Pancreas (tissue), 10 donors: ENCODE results near the gene C20orf141. TPM values are rescaled to one million over a fixed set of nuclear protein-coding genes. Genes with fewer than 3 reads are reported as not detected.

ENCODE experiments used
- ATAC-seq, 4 donors: fragments of 200-7000 bp; cut with Tn5 transposase; one replicate each; pipeline versions ENCODE4 v1.8.0 to v1.9.1; 2020; ENCODE audit warnings: mild to moderate bottlenecking in 4 of 4, moderate library complexity in 4 of 4
- DNase-seq, 6 donors: peaks; one replicate each; pipeline ENCODE4 v3.0.0-alpha.2; 2020
- FAIRE-seq: peaks from 2 replicates; lab custom pipeline; 2012; peaks lifted over from hg19 to GRCh38; lab: Jason Lieb, UNC
- H3K27ac ChIP-seq, 4 donors: fragments of 200-600 bp; sonication (generic); 1 replicate in 3 of 4; 2 replicates in 1 of 4; pipeline versions ENCODE4 v1.5.0 to v1.8.0; 2020
- H3K27me3 ChIP-seq, 4 donors: fragments of 200-600 bp; one replicate each; pipeline ENCODE4 v1.8.0; 2021
- H3K36me3 ChIP-seq, 3 donors: fragments of 200-600 bp; sonication (generic) in 1 of 3; one replicate each; pipeline versions ENCODE4 v1.5.0 to v1.8.0; 2020 to 2021
- H3K4me1 ChIP-seq, 3 donors: fragments of 200-600 bp; one replicate each; pipeline ENCODE4 v1.8.0; 2021
- H3K4me3 ChIP-seq, 4 donors: fragments of 200-600 bp; sonication (generic) in 2 of 4; one replicate each; pipeline versions ENCODE4 v1.5.0 to v1.8.0; 2020 to 2021
- H3K9me3 ChIP-seq, 4 donors: fragments of 200-600 bp; one replicate each; pipeline ENCODE4 v1.8.0; 2021
- CTCF ChIP-seq, 4 donors: fragments of 200-600 bp; sonication (generic) in 3 of 4; IDR thresholded peaks; one replicate each; pipeline versions ENCODE4 v1.5.0 to v1.8.0; 2021; ENCODE audit warnings: antibody characterized with exemption in 4 of 4
- WGBS, 2 donors: extraction: QIAGEN DNeasy Blood & Tissue Kit; methylation state at CpG; one replicate each; pipeline ENCODE4 v1.1.7; 2013; 5-methylcytosine and 5-hydroxymethylcytosine counted together
- intact Hi-C, 3 donors: fragments of 100-400 bp; cut with DNase I; formaldehyde crosslinking; loops; one replicate each; pipeline versions ENCODE4 v1.11.1 to v1.14.2; 2022
- polyA plus RNA-seq, 2 donors: library from polyadenylated mRNA; stranded (reverse); fragments of 200-250 nt; gene quantifications; one replicate each; pipeline ENCODE4 v1.2.3, GENCODE V29; 2013
- total RNA-seq, 6 donors: library from RNA; stranded (reverse); fragmentation: NEBNext Ultra II Directional in 4 of 6; extraction: Animal tissue kit (Norgen Biotek cat#: 25700) in 4 of 6; gene quantifications; one replicate each; pipeline versions ENCODE4 v1.2.1 to v1.2.4, GENCODE V29; 2021 to 2023
- donor health status: healthy with polysubstance abuse.
- donor health status: DM: no; HTN: no; CAD: no; lungs with moderate emphysema.
- donor health status: DM: no; HTN: no; CAD: no.
- donor health status: control.
- donor health status: control.
- donor health status: Bipolar disorder and iron deficiency.
- donor health status: DM: yes; HTN: yes; CAD: no.
- donor health status: DM: no; HTN: no; CAD: no.
- donor health status: DM: no; HTN: no; CAD: no.
- donor health status: DM: yes; HTN: yes; CAD: no.

Gene C20orf141
- total and polyA plus RNA-seq, 8 donors, result 0.19 TPM; not detected in 7

DNA sequence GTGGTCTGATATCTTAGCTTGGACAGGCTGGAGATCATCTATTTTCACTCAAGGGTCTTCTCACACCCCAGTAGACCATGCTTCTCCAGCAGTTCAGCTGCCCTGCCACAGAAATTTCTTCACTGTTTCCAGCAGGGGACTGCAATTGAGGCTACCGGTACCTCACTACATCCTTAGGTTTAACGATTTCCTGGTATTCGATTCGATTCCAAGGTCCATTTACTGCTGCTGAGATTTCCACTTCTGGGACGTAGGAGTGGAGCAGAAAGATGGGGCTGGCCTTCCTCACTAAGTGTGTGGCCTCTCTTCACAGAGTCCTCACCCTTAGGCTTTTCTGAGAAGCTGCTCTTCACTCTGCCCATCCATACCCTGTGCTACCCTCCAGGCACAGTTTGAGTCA is 31.9 kb downstream of the C20orf141 start:
- intact Hi-C loops, result no loop called here
- ATAC-seq, result no peak
- WGBS, 2 donors, result 84 to 90% methylated on average over 5 of the region's 5 CpGs

DNA sequence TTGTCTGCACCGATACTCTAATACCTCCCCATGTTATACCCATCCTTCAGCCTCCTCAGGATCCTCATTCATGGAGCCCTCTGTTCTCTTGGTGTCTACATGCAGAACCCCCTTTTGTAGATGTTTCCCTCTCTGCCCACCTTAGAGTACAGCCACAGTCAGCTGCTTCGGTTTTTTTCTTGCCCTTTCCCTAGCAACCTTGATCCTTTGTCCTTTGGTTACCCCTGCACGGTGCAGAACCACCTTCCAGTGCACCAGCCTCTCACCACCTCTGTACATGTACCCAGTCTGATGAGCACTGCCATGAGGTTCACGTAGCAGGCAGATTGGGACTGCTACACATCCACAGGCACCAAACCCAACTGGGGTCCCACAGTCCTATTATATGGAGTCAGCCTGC is 33.0 kb downstream of the C20orf141 start:
- WGBS, 2 donors, result 87 to 94% methylated on average over 4 of the region's 4 CpGs
- FAIRE-seq, result no peak
- intact Hi-C loops, result no loop called here
- DNase-seq, result no peak
- Histone ChIP-seq H3K4me3 (no peak overlapping the region), H3K36me3 (no peaks in the 10 kb centered on the region), H3K9me3 (no peaks in the 10 kb centered on the region), H3K4me1 (peaks cover 0 to 2% (median 0%) of the 10 kb centered on the region in 3 donors), H3K27ac (no peak overlapping the region), H3K27me3 (no peaks in the 10 kb centered on the region)
- TF ChIP-seq CTCF (IDR thresholded peaks at IDR 0.05), result no peak
- ATAC-seq, result no peak

More for the DNA sequence above, 31.9 kb downstream of the C20orf141 start:
- FAIRE-seq, result no peak
- H3K9me3 ChIP-seq, result no peaks in the 10 kb centered on the region
- no peaks in the 10 kb centered on the region for H3K27me3 ChIP-seq
- H3K36me3 ChIP-seq, result no peaks in the 10 kb centered on the region
- H3K27ac ChIP-seq, result no peak overlapping the region
- no peak overlapping the region for H3K4me3 ChIP-seq
- peaks cover 0 to 3% (median under 1%) of the 10 kb centered on the region in 3 donors for H3K4me1 ChIP-seq
- TF ChIP-seq CTCF (IDR thresholded peaks at IDR 0.05), result no peak
- DNase-seq, result no peak

DNA sequence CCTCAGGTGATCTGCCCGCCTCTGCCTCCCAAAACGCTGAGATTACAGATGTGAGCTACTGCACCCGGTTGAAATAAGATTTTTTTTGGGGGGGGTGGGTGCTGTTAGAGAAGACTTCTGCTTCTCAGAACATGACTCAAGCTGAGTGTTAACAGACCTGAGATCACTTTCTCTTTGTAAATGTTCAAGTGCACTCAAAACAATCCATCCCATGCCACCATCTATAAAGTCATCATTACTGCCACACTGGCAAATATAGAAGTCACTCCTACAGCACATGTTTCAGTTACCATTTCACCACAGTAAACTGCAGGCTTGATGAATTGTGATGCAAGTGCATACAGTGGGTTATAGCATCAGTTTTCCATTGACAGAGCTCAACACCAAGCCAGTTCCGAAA is 34.7 kb downstream of the C20orf141 start:
- Histone ChIP-seq H3K36me3 (no peaks in the 10 kb centered on the region), H3K4me1 (no peaks in the 10 kb centered on the region), H3K4me3 (no peak overlapping the region), H3K27ac (no peak overlapping the region), H3K27me3 (no peaks in the 10 kb centered on the region), H3K9me3 (no peaks in the 10 kb centered on the region)
- DNase-seq (no peak), FAIRE-seq (no peak), ATAC-seq (no peak)
- no peak for TF ChIP-seq CTCF (IDR thresholded peaks at IDR 0.05)
- intact Hi-C loops, result no loop called here
- 89 to 90% methylated on average over 4 of the region's 4 CpGs for WGBS, 2 donors

DNA sequence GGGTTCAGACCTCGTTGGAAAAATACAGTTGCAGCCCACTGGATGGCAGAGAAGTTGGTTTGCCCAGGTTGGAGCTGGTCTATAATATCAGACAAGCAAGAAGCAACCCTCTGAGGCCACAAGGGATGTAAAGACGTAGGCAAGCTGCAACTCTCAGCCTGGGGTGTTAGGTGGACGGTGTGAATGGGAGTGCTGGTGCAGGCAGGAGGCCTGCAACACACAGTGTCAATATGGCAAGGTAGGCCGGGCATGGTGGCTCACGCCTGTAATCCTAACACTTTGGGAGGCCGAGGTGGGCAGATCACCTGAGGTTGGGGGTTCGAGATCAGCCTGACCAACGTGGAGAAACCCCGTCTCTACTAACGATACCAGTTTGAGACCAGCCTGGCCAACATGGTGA is 36.3 kb downstream of the C20orf141 start:
- Histone ChIP-seq H3K4me3 (no peak overlapping the region), H3K4me1 (no peaks in the 10 kb centered on the region), H3K27ac (no peak overlapping the region), H3K9me3 (no peaks in the 10 kb centered on the region), H3K27me3 (no peaks in the 10 kb centered on the region), H3K36me3 (no peaks in the 10 kb centered on the region)
- DNase-seq (no peak), FAIRE-seq (no peak), ATAC-seq (no peak)
- TF ChIP-seq CTCF (IDR thresholded peaks at IDR 0.05), result no peak
- intact Hi-C loops, result loop anchor here in 1 of 3 donors (5.0 kb wide), 1 partner anchor 94 kb away; no protein-coding TSS in a partner anchor
- 90 to 92% methylated on average over 10 of the region's 10 CpGs for WGBS, 2 donors

GRCh38 chr20:2858591-2858990 is 43.8 kb downstream of the C20orf141 start:
- FAIRE-seq, result no peak
- Histone ChIP-seq H3K4me3 (no peak overlapping the region), H3K9me3 (no peaks in the 10 kb centered on the region), H3K27me3 (no peaks in the 10 kb centered on the region), H3K27ac (no peak overlapping the region), H3K36me3 (peaks cover 0 to 7% (median 0%) of the 10 kb centered on the region in 3 donors), H3K4me1 (no peaks in the 10 kb centered on the region)
- no peak for TF ChIP-seq CTCF (IDR thresholded peaks at IDR 0.05)
- WGBS, 2 donors, result 84 to 91% methylated on average over 2 of the region's 2 CpGs
- ATAC-seq, result no peak
- intact Hi-C loops, result no loop called here
- no peak for DNase-seq
